Muscle of arm (tissue), 12 donors: ENCODE measurements around the gene B3GALT6. TPM values are rescaled to one million over a fixed set of nuclear protein-coding genes. Genes with fewer than 3 reads are reported as not detected.

ENCODE experiments used
- DNase-seq: peaks from one replicate; pipeline ENCODE4 v3.0.0-alpha.2; 2013
- polyA plus RNA-seq, 12 donors: library from polyadenylated mRNA; unstranded; fragments of 120-200 nt; gene quantifications; one replicate each; pipeline ENCODE4 v1.2.1, GENCODE V29; 2013; ENCODE audit not compliant: insufficient read length in 12 of 12

Gene B3GALT6
- polyA plus RNA-seq, 12 donors = 12.3 to 155 (median 16.1) TPM

- DNase-seq = no peak
Observed at GRCh38 chr1:1199141-1199960, 32.7 kb upstream of the B3GALT6 start.

GRCh38 chr1:1199961-1200875, 31.8 kb upstream of the B3GALT6 start:
- DNase-seq = no peak

DNA sequence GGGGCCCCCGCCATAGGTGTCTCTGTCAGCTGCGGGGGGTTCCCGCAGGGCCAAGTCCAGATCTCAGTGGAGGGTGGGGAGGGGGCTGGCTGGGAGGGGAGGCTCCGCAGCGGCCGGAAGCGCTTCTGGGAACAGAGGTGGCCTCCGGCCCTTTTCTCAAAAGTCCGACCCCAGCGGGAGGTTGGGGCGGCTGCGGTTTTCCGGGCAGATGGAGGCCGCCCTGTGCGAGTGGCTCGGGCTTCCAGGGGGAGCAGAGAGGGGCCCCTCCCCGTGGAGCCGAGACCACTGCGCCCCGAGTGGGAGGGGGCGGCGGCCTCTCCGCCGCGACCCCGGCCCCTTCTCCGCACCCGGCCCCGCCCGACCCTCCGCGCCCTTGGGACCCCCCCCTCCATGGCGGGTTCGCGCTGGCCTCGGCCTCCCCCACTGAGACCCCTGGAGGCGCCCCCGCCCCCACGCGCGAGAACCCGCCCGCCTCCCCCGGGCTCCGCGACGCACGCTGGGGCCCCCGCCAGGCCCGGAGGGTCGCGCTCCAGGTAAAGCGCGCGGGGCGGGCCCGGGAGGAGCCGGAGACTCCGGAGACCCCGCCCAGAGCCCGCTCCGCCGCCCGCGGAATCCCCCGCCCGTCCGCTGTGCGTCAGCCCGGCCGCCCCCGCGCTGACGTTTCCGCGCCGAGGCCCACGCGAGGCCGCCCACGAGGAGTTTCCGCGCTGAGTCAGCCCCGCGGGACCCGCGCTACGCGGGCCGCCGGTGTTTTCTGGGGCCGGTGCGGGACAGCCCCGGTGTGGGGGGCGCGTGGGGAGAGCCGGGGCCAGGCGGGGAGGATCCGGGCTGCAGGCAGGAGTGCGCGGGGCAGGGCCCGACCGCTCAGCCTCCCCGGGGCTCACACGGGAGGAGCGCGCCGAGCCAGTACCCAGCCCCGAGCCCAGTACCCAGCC, 30.9 kb upstream of the B3GALT6 start:
- DNase-seq = peak; percentile 53

GRCh38 chr1:1202831-1203560, 29.0 kb upstream of the B3GALT6 start:
- DNase-seq = no peak

DNA sequence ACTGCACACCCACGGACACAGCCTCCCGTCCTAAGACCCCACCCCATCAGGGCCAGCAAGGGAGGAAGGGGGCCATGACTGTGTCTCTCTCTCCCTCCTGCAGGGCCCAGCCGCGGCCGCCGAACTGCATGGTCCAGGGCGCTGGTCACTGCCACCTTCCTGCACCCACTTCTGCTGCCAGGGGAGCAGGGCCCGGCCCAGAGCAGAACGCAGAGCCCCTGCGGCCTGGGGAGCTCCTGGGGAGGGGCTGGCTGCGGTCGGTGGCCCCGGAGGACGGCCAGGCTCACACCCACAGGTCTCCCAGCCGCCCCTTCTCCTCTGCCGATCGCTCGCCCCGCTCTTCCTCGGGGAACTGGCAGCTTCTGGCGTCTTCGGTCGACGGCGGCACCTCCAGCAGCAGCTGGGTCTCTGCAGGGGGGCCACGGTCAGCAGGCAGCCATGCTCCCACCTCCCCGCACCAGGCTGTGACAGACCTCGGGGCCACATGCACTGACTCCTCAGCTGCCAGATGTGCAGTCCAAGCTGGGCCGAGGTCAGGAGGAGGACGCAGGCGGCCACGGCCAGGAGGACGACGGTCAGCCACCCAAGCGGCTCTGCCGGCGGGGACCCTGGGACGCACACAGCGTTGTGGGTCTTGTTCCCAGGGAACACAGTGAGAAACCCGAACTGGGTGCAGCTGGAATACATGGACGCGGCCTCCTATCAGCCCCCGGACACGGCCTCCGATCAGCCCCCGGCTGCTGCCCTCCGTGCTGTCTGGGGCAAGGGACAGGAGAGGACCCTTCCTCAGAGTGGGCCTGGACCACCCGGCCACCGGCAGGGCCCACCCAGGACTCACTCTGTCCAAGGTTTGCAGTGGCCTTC, 28.2 kb upstream of the B3GALT6 start:
- no peak for DNase-seq

- no peak for DNase-seq
Observed at GRCh38 chr1:1204425-1204920, 27.6 kb upstream of the B3GALT6 start.

DNA sequence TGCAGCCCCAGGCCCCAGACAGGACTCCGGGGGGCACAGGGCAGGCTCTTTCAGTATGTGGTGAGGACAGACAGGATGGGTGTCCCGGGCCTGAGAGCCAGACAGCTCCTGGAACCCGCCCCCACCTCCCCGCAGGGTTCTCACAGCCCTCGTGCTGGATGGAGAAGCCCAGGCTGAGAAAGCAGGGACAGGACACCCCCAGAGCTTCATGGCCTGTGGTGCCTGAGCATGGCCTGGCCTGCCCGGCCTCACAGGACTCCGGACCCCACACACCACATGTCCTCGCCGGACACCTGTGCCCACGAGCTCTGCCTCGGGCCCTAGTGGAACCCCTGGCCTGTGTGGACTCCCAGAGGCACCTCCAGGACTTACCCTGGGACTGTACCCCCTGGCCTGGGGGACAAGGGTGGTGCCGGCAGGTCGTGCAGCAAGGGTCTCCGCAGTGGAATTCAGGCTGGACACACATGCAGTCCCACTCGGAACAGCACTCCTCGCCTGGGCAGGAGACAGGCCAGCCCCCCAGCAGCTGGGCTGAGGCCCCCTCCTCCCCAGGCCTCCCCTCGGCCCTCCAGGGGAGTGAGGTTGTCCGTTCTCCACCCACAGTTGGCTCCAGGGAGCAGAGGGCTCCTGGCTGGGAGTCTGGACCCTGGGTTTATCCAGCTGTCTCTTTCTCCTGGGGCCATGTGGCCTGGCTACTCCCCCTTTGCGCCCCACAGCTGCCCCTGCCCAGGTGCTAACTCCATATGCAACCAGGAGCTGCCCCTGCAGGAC, 26.9 kb upstream of the B3GALT6 start:
- DNase-seq = no peak

GRCh38 chr1:1205769-1206375, 26.2 kb upstream of the B3GALT6 start:
- no peak for DNase-seq

GRCh38 chr1:1206376-1206965, 25.6 kb upstream of the B3GALT6 start, which contains the start of gene TNFRSF18:
Gene TNFRSF18, minus strand, starts transcription at chr1:1206592. Its CDS starts 21 bp downstream, at chr1:1206571.
- no peak for DNase-seq

- DNase-seq = no peak
Observed at GRCh38 chr1:1206966-1207531, 25.0 kb upstream of the B3GALT6 start.

- DNase-seq = no peak
Observed at GRCh38 chr1:1207571-1207892, 24.5 kb upstream of the B3GALT6 start.

DNA sequence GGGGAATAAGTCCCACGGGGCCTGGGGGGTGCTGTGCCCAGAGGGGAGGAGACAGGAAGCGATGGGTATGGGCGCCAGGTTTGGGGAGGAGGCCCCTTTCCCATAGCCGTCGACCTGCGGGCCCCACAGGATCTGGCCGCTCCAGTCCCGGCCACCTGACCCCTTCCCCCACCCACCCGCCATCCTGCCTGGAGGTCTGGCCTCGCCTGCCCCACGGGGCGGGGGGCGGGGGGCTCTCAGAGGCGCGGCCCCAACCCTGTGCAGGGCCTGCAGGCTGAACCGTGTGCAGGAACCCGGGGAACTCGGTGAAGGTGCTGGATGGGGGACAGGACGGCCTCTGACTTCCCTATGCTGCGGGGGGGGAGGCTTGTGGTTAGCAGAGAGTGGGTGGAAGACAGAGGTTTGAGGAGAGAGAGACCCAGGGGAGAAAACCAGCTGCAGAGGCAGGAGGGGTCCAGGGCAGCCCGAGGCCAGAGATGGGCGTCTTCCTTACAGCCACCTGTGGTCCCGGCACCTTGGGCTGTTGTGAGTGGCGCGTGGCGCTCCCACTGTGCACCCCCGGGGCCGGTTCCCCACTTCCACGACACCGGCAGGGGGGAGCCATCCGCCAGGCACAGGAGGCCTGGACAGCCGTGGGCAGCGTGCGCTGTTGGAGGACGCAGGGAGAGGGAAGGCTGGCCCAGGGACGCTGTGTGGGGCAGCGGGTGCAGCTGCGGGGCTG, 23.2 kb upstream of the B3GALT6 start:
- no peak for DNase-seq

DNA sequence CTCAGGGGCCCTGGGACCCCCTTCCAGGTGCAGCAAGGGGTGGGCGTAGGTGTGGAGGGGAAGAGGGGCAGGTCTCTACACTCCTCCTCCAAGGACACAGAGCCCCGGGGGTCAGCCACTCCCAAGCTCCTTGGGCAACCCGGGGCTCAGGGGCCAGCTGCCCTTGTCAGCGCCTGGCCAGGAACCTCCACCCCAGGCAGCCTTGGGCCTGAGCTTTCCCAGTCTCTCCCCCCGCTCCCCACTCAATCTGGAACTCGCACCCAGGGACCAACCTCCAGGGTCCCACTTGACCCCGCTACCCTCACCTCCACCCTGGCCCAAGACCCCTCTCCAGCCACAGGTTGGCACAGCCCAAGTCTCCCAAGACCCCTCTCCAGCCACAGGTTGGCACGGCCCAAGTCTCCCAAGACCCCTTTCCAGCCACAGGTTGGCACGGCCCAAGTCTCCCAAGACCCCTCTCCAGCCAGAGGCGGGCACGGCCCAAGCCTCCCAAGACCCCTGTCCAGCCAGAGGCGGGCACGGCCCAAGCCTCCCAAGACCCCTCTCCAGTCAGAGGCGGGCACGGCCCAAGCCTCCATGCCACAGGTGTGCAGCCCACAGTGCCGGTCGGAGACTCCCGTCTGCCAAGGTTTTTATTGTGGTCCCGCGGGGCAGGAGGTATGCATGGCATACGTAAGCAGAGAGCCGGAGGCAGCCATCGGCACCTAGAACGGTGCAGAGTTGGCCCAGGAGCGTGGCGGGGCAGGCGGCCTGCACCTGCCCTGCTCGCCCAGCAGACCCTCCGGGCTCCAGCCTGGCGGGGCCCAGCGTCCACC, 21.1 kb upstream of the B3GALT6 start:
- no peak for DNase-seq

DNA sequence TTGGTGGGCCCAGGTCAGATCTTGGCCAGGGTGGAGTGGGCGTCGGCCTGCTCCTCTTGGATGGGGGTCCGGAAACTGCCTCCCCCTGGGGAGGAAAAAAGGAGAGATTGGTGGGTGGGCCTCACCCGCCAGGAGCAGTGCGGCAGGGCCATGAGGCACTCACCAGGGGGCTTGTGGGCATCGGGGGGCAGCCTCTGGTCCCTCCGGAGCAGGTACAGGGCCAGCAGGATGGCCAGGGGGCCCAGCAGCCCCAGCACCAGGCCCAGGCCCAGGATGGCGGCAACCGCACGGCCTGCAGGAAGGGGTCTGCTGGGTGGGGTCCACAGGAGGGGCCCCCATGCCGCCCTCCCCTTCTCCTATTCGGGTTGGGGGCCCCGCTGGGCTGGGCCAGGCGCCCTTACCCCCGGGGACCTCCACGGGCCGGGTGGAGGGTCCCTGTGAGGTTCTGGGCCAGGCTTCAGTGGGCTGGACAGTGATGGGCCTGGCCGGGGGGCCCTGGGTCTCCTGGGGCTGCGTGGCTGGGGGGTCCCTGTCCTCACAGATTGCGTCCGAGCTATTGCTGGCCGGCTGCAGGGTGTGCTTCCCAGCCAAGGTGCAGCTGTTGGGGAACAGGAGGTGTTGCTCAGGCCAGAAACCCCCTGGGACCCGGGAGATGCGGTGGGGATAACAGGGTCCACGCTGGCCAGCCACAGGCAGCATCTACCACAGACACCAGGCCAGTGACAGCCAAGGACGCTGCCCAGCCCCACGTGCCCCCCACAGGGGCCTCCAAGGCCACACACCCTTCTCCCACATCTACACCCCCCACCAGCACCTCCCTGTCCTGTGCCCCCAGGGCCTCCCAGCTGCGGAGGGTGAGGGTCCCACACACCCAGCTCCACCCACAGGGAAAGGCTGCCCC, 20.2 kb upstream of the B3GALT6 start:
- no peak for DNase-seq

- DNase-seq = no peak
Observed at GRCh38 chr1:1212780-1213344, 19.2 kb upstream of the B3GALT6 start.
